ENCODE data around the gene MRPS31.
"Not testable (repeated sequence)": the region's sequence is repeated elsewhere in the genome, so short reads cannot be mapped to it uniquely, and the experiment has no call there.

Gene MRPS31

GRCh38 chr13:40756042-40756441, 14.9 kb downstream of the MRPS31 start:
- no peak for DNase-seq

GRCh38 chr13:40755082-40755700, 15.8 kb downstream of the MRPS31 start:
- no peak for DNase-seq

- DNase-seq = no peak
Observed at GRCh38 chr13:40749327-40749726, 21.7 kb downstream of the MRPS31 start.

- DNase-seq = not testable (repeated sequence)
Observed at GRCh38 chr13:40735232-40735548, 35.8 kb downstream of the MRPS31 start.

GRCh38 chr13:40734536-40735231, 36.3 kb downstream of the MRPS31 start:
- not testable (repeated sequence) for DNase-seq

- no peak for DNase-seq
Observed at GRCh38 chr13:40732658-40733057, 38.3 kb downstream of the MRPS31 start.

- no peak for DNase-seq
Observed at GRCh38 chr13:40728595-40728994, 42.4 kb downstream of the MRPS31 start.

GRCh38 chr13:40714433-40714832, 56.6 kb downstream of the MRPS31 start:
- DNase-seq = not testable (repeated sequence)

- no peak for DNase-seq
Observed at GRCh38 chr13:40706439-40706838, 64.6 kb downstream of the MRPS31 start.

GRCh38 chr13:40697711-40698110, 73.3 kb downstream of the MRPS31 start:
- DNase-seq = no peak

- no peak for DNase-seq
Observed at GRCh38 chr13:40694426-40694825, 76.6 kb downstream of the MRPS31 start.

GRCh38 chr13:40692946-40693345, 78.0 kb downstream of the MRPS31 start:
- no peak for DNase-seq

GRCh38 chr13:40688781-40689180, 82.2 kb downstream of the MRPS31 start:
- no peak for DNase-seq

GRCh38 chr13:40682449-40683240, 88.3 kb downstream of the MRPS31 start:
- DNase-seq = peak; percentile 47

- DNase-seq = no peak
Observed at GRCh38 chr13:40681341-40682146, 89.4 kb downstream of the MRPS31 start.

- no peak for DNase-seq
Observed at GRCh38 chr13:40680659-40681323, 90.2 kb downstream of the MRPS31 start.

GRCh38 chr13:40679480-40679985, 91.5 kb downstream of the MRPS31 start:
- no peak for DNase-seq
